HepG2 (cell line): ENCODE data around the gene HMX1. TPM values are rescaled to one million over a fixed set of nuclear protein-coding genes. Genes with fewer than 3 reads are reported as not detected.

Experiments used
- ATAC-seq: fragments of 200-7000 bp; cut with Tn5 transposase; 3 replicates; pipeline ENCODE4 v1.9.1; 2020; ENCODE audit warnings: mild to moderate bottlenecking, moderate library complexity
- BruUV-seq: library from RNA; stranded (reverse); fragments of 400-500 nt; replicated peaks from 2 replicates; lab custom pipeline; 2021; lab: Mats Ljungman, UMichigan
- CTCF ChIA-PET: fragments of 300-600 bp; formaldehyde crosslinking; extraction: SDS; loops from one replicate; lab custom pipeline; 2021; ENCODE audit warnings: low total read pairs, inconsistent platforms, low intra/inter-chr PET ratio; lab: Yijun Ruan, JAX
- POLR2A ChIA-PET: fragments of 350-600 bp; sonication (Branson Sonifier 250); formaldehyde crosslinking; loops from one replicate; lab custom pipeline; 2020; ENCODE audit warnings: antibody characterized with exemption, inconsistent platforms; lab: Yijun Ruan, JAX
- DNase-seq: peaks from one replicate; pipeline ENCODE4 v3.0.0-alpha.2; 2015; ENCODE audit warnings: low spot score
- FAIRE-seq: peaks from 3 replicates; lab custom pipeline; 2011; peaks lifted over from hg19 to GRCh38; lab: Jason Lieb, UNC
- H2AFZ ChIP-seq: one replicate; pipeline ENCODE4 v1.6.1; 2011; ENCODE audit warnings: low read length, inconsistent platforms
- H3K27ac ChIP-seq: fragments of 300-600 bp; 3 replicates; pipeline ENCODE4 v1.8.0; 2011; ENCODE audit warnings: mixed run types, mild to moderate bottlenecking, mixed read lengths, low read length, inconsistent platforms; ENCODE audit not compliant: insufficient read depth; ENCODE audit errors: extremely low read length
- H3K27me3 ChIP-seq, 2 experiments: fragments of 200-600 bp in 1 of 2; 2 replicates in 1 of 2; 3 replicates in 1 of 2; pipeline versions ENCODE4 v1.6.0 to v1.8.0; 2011; ENCODE audit warnings: low read length in 2 of 2, mild to moderate bottlenecking in 2 of 2, moderate library complexity in 2 of 2, inconsistent platforms in 1 of 2; ENCODE audit not compliant: insufficient read depth in 2 of 2, control insufficient read depth in 1 of 2
- H3K36me3 ChIP-seq, 2 experiments: fragments of 200-600 bp in 1 of 2; replicated peaks in 1 of 2; 2 replicates in 1 of 2; 3 replicates in 1 of 2; pipeline versions ENCODE4 v1.5.1 to v1.8.0; 2011; ENCODE audit warnings: low read length in 2 of 2, inconsistent platforms in 1 of 2; ENCODE audit not compliant: insufficient read depth in 2 of 2, control insufficient read depth in 1 of 2
- H3K4me1 ChIP-seq: 2 replicates; pipeline ENCODE4 v1.5.1; 2012; ENCODE audit warnings: low read length, inconsistent platforms; ENCODE audit not compliant: insufficient read depth
- H3K4me2 ChIP-seq: 2 replicates; pipeline ENCODE4 v1.6.0; 2011; ENCODE audit warnings: low read depth, low read length, inconsistent platforms
- H3K4me3 ChIP-seq, 3 experiments: fragments of 200-600 bp in 1 of 3; sonication (generic), shearing (Covaris generic) in 1 of 3; replicated peaks in 1 of 3; 2 replicates each; pipeline ENCODE4 v1.5.1; 2011 to 2016; ENCODE audit warnings: low read length in 3 of 3, inconsistent platforms in 2 of 3, low read depth in 2 of 3, mild to moderate bottlenecking in 2 of 3, control low read depth in 1 of 3, mixed read lengths in 1 of 3; ENCODE audit not compliant: insufficient read depth in 1 of 3
- H3K79me2 ChIP-seq: one replicate; pipeline ENCODE4 v1.6.1; 2011; ENCODE audit warnings: low read length, inconsistent platforms; ENCODE audit not compliant: insufficient read depth
- H3K9ac ChIP-seq: 2 replicates; pipeline ENCODE4 v1.6.0; 2011; ENCODE audit warnings: mild to moderate bottlenecking, low read depth, low read length, inconsistent platforms; ENCODE audit not compliant: insufficient read depth
- H3K9me3 ChIP-seq: 2 replicates; pipeline ENCODE4 v1.5.1; 2012; ENCODE audit warnings: mild to moderate bottlenecking, low read length
- H4K20me1 ChIP-seq: 2 replicates; pipeline ENCODE4 v1.6.0; 2011; ENCODE audit warnings: inconsistent platforms, mild to moderate bottlenecking, low read length, moderate library complexity; ENCODE audit not compliant: insufficient read depth
- NFYC ChIP-seq: IDR thresholded peaks from 2 replicates; pipeline ENCODE4 v1.6.1; 2016; ENCODE audit warnings: missing genetic modification reagents, missing compliant biosample characterization
- PHF8 ChIP-seq: sonication (generic); formaldehyde crosslinking; IDR thresholded peaks from 2 replicates; pipeline ENCODE4 v1.5.0; 2020; ENCODE audit warnings: missing genetic modification reagents
- SRF ChIP-seq: IDR thresholded peaks from 2 replicates; pipeline ENCODE4 v1.6.1; 2011; ENCODE audit warnings: mild to moderate bottlenecking, low read depth, low read length, moderate library complexity
- TCF7 ChIP-seq: sonication (generic); IDR thresholded peaks from 2 replicates; pipeline ENCODE4 v1.6.1; 2016; ENCODE audit warnings: antibody characterized with exemption, low read depth
- ZNF382 ChIP-seq: sonication (generic); formaldehyde crosslinking; IDR thresholded peaks from 2 replicates; pipeline ENCODE4 v1.5.0; 2020; ENCODE audit warnings: missing genetic modification reagents, mild to moderate bottlenecking, borderline replicate concordance
- WGBS: methylation state at CpG from one replicate; pipeline ENCODE4 v1.1.6; 2017; ENCODE audit warnings: low lambda C conversion rate; 5-methylcytosine and 5-hydroxymethylcytosine counted together
- in situ Hi-C: cut with HindIII; loops from 2 replicates; pipeline ENCODE4 v1.10.0; 2017; ENCODE audit warnings: low pct_unique_long_range_greater_than_20kb; ENCODE audit not compliant: extremely low pct_ligation_motif_present
- intact Hi-C: fragments of 100-400 bp; cut with micrococcal nuclease; formaldehyde crosslinking; loops from one replicate; pipeline ENCODE4 v1.10.0; 2022; ENCODE audit not compliant: unreplicated experiment
- polyA plus RNA-seq, 8 experiments: library from polyadenylated mRNA; depleted of rRNA in 3 of 8; stranded (reverse) in 7 of 8; unstranded in 1 of 8; fragments of >200 nt; fragmentation: Illumina TruSeq in 4 of 8; extraction: Trizol in 4 of 8; gene quantifications; 2 replicates each; pipeline versions ENCODE4 v1.2.1 to v1.2.3, GENCODE V29; 2011 to 2016; ENCODE audit warnings: low read depth in 4 of 8, missing spikeins in 1 of 8, mixed read lengths in 1 of 8; ENCODE audit not compliant: insufficient read depth in 1 of 8
- total RNA-seq, 5 experiments: library from RNA; depleted of rRNA; stranded (reverse); fragments of >200 nt; fragmentation: Illumina TruSeq; extraction: Trizol; gene quantifications; 2 replicates each; pipeline ENCODE4 v1.2.3, GENCODE V29; 2016; ENCODE audit warnings: low read depth in 1 of 5
- TF ChIP-seq, protein P1 (sequence below): sonication (generic); formaldehyde crosslinking; IDR thresholded peaks from 2 replicates; pipeline ENCODE4 v1.8.0; 2022; ENCODE audit warnings: mild to moderate bottlenecking, missing genetic modification reagents, borderline replicate concordance
- TF ChIP-seq, protein P2 (sequence below), 2 experiments: fragments of 450-650 bp in 1 of 2; sonication (generic) in 1 of 2; formaldehyde crosslinking in 1 of 2; IDR thresholded peaks; 2 replicates each; pipeline versions ENCODE4 v1.6.1 to v1.8.0; 2016 to 2022; ENCODE audit warnings: antibody characterized with exemption in 1 of 2, mild to moderate bottlenecking in 1 of 2, missing genetic modification reagents in 1 of 2
- TF ChIP-seq, protein P3 (sequence below): IDR thresholded peaks from 2 replicates; pipeline ENCODE4 v1.6.1; 2016; ENCODE audit warnings: mild to moderate bottlenecking, missing biosample characterization, missing genetic modification reagents

HMX1 gene
- total and polyA plus RNA-seq, 2 of the 13 experiments (the other 11 are each of a cell fraction or from before 2014, with no cell fraction given), result not detected

DNA sequence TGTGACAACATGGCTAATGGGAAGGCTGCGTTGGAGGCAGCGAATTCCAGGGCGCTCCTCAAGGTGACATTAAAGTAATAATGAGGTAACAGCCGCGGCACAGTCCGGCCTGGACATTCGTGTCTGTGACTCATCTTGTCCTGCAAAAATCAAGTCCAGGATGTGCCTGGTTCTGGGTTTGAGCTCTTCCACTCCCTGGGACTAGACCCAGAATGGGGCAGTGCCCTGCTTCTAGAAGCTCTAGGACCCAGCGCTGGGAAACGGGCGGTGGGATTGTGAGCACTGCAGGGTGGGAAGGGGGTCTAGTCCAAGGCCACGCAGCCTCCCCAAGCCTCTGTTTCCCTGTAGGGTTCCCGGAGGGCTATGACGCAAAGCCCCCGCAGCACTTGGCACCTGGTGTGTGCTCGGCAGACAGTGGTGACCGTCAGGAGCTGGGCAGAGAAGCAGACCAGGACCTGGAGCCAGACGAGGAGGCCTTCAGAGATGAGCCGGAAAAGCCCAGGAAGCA, 34.9 kb downstream of the HMX1 start:
- no peak for FAIRE-seq
- CTCF ChIA-PET, result no interaction called here
- TF ChIP-seq, protein P1, sequence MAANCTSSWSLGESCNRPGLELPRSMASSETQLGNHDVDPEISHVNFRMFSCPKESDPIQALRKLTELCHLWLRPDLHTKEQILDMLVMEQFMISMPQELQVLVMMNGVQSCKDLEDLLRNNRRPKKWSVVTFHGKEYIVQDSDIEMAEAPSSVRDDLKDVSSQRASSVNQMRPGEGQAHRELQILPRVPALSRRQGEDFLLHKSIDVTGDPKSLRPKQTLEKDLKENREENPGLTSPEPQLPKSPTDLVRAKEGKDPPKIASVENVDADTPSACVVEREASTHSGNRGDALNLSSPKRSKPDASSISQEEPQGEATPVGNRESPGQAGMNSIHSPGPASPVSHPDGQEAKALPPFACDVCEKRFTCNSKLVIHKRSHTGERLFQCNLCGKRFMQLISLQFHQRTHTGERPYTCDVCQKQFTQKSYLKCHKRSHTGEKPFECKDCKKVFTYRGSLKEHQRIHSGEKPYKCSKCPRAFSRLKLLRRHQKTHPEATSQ, result no peak
- TF ChIP-seq NFYC (CRISPR knock-in tag) (no peak), PHF8 (CRISPR knock-in tag) (no peak), ZNF382 (CRISPR knock-in tag) (no peak), SRF (no peak), TCF7 (no peak)
- TF ChIP-seq, protein P2, sequence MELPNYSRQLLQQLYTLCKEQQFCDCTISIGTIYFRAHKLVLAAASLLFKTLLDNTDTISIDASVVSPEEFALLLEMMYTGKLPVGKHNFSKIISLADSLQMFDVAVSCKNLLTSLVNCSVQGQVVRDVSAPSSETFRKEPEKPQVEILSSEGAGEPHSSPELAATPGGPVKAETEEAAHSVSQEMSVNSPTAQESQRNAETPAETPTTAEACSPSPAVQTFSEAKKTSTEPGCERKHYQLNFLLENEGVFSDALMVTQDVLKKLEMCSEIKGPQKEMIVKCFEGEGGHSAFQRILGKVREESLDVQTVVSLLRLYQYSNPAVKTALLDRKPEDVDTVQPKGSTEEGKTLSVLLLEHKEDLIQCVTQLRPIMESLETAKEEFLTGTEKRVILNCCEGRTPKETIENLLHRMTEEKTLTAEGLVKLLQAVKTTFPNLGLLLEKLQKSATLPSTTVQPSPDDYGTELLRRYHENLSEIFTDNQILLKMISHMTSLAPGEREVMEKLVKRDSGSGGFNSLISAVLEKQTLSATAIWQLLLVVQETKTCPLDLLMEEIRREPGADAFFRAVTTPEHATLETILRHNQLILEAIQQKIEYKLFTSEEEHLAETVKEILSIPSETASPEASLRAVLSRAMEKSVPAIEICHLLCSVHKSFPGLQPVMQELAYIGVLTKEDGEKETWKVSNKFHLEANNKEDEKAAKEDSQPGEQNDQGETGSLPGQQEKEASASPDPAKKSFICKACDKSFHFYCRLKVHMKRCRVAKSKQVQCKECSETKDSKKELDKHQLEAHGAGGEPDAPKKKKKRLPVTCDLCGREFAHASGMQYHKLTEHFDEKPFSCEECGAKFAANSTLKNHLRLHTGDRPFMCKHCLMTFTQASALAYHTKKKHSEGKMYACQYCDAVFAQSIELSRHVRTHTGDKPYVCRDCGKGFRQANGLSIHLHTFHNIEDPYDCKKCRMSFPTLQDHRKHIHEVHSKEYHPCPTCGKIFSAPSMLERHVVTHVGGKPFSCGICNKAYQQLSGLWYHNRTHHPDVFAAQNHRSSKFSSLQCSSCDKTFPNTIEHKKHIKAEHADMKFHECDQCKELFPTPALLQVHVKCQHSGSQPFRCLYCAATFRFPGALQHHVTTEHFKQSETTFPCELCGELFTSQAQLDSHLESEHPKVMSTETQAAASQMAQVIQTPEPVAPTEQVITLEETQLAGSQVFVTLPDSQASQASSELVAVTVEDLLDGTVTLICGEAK (IDR thresholded peaks at IDR 0.05), result no peak
- TF ChIP-seq, protein P2 (CRISPR knock-in tag; IDR thresholded peaks at IDR 0.05), result no peak
- TF ChIP-seq, protein P3, sequence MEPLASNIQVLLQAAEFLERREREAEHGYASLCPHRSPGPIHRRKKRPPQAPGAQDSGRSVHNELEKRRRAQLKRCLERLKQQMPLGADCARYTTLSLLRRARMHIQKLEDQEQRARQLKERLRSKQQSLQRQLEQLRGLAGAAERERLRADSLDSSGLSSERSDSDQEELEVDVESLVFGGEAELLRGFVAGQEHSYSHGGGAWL (CRISPR knock-in tag), result no peak
- TF ChIP-seq, all 625 proteins: peak for 0
- Histone ChIP-seq H3K9ac (no peak overlapping the region), H3K4me3 (no peak overlapping the region), H3K36me3 (no peaks in the 10 kb centered on the region), H3K27me3 (peaks cover 8 to 51% of the 10 kb centered on the region in 2 experiments; a peak in 4 of 5 replicates), H3K27ac (no peak overlapping the region), H4K20me1 (no peaks in the 10 kb centered on the region), H3K4me2 (no peak overlapping the region), H2AFZ (no peak overlapping the region), H3K79me2 (no peaks in the 10 kb centered on the region), H3K4me1 (no peaks in the 10 kb centered on the region), H3K9me3 (no peaks in the 10 kb centered on the region; the same call in 1 of the 2 replicates)
- no peak for DNase-seq
- WGBS, result 44% methylated on average over 15 of the region's 18 CpGs
- intact Hi-C loops (no loop called here), in situ Hi-C loops (no loop called here)
- no peak for ATAC-seq
- BruUV-seq, result no TSS peak
- POLR2A ChIA-PET, result no interaction called here
